CD4-positive, alpha-beta T cell treated with Interleukin-15 for 4 hours (primary cell): Measurements from ENCODE around the gene DNAH3.

Experiments
- DNase-seq: peaks from one replicate; pipeline ENCODE4 v3.0.0-alpha.2; 2020; ENCODE audit warnings: low spot score

DNAH3 gene

DNA sequence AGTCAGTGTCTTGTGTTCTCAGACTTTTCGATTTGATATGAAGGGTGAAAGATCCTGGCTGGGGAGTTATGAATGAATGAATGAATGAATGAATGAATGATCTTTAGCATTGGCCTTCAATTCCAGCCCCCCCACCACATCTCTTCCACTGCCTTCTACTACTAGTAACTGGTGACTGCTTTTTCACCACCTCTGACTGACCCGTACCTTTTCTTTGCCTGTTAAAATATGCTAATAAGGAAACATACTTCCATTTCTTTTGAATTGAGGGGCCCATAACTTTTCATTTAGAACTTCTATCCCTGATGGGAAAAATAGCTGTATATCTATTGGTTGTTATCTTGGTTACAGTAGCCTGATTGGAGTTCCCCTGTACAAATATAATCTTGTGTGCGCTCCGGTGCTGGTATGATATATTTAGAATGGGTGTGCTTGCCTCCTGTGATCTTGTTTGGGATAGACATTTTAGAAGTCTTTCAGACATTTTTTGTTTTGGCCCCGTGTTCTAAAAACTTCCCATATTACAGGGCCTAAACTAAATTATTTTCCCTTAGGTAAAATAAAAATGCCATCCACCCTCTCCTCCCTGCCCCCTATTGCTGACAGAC is 246.6 kb downstream of the DNAH3 start:
- no peak for DNase-seq

DNA sequence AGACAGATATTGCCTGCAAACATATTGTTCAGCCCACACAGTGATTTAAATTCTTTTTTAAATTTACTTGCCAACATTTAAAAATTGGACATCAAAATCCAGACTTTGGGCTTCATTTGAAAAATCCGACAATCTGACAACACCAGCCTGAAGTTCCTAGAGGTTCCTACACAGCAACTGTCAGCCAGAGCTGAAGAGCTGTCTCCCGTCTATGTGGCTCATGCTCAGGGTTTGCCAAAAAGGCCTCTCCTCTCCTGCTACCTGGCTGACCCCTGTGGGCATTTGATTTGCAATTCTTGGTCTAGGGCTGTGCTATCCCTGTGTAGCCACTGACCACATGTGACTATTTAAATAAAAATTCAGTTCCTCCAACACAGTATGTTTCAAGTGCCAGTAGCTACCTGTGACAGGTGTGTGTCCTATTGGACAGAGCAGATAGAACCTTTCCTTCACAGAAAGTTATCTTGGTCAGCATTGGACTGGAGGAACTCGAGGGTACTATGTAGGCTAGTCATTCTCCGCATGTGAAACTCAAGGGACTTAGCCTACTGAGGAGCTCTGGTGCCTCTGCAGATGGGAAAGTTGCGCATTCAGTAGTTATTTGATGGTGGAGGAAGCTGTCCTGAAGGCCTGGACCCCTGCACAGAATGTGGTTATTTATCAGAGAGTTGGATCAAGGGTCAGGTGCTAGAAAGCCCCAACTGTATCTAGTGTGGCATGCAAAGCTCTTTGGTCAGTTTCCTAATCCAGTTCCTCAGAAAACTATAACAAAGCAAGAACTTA is 247.3 kb downstream of the DNAH3 start:
- DNase-seq, result no peak

DNA sequence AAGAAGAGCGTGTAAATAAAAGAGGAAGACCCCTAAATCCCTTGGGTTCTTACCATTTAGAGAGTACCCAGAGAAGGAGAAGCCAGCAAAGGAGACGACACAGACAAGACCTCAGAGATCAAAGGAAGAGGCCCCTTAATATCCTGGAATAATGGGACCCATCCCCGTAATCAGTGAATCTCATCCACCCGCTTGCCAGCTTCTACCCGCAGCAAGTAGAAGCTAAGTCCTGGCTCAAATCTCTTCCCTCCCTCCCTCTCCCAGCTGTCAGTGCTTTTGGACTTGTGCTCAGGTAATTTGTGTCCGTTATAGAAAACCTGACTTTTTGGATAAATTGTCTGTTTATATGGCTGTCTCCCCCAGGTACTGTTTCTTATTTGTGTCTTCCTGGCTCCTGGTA is 248.2 kb downstream of the DNAH3 start:
- no peak for DNase-seq

- peak; percentile 8 for DNase-seq
Measured at GRCh38 chr16:20901436-20902112, 249.1 kb downstream of the DNAH3 start.

DNA sequence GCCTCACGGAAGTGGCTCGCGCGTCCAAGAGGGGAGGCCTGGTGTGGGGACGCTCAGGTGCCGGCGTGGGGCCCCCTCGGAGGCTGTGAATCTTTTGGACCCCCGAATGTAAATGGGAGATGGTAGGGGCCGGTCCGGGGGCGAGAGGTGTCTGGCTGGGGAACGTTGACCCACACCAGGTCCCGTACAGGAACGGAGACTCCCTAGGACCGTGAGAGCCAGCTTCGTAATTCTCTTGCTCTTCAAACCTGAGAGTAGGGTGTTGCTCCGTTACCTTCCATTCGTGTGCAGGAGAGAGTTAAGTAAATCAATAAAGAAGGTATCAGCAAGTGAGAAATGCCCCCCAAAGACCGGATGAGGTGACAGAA is 249.6 kb downstream of the DNAH3 start:
- no peak for DNase-seq

DNA sequence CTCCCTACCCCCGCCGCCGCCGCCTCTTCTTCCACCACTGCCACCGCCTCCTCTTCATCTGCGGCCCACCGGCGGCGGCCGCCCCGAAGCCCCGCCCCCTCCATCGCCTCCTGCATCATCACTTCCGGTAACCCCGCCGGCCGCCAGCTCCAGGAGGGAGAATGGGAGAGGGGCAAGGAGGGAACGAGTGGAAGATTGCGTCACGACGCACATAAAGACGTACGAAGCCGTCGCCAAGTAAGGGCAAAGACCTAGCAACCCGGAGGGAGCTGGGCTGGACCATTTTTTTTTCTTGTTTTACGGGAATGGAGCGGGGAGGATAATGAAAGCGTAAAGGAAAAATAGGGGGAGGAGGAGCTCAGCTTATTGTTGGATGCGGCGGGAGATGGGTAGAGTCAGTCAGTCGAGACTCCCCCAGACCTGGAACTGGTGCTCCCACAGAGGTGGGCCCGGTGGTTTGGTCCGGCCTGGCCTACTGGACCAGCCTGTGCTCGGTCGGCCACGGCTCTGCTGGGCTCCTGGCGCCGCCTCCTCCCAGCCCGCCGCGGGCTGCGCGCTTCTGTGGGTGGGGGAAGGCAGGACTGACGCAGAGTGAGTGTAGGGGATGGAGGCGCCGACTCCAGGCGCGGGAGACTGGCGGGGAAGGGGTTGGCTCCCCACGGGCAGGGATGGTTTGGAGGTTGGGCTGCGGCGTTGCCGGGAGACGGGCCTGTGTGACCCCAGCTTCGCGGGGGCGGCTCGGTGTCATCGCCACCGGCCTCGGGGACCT is 250.2 kb downstream of the DNAH3 start, which contains the start of the genes DCUN1D3 and LYRM1:
Gene DCUN1D3, minus strand, starts transcription at position 60 of the 769 bp plus-strand sequence. CDS start 37,820 bp downstream, outside the sequence.
Gene LYRM1, plus strand, starts transcription at position 473 of the 769 bp plus-strand sequence. CDS start 14,785 bp downstream, outside the sequence.
- DNase-seq, result peak; percentile 88

- DNase-seq, result peak; percentile 21
Measured at GRCh38 chr16:20899477-20900298, 251.0 kb downstream of the DNAH3 start.

DNA sequence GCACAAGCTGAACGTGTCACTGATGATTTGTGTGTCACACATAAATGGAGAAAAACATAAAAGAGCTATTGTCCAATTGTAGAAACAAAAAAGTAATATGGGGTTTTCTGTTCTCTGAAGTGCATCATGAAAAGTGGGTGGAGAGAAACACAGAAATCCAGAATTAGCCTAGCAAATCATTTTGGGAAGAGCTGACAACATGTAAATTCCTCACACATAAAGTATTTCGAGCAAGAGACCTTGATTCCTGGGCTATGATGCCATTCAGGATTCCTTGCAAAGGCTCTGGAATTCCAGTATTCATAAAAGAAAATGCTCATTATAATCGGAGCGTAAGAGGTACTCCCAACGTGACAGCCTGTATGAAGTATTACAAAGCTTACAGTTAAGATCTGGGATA is 251.6 kb downstream of the DNAH3 start:
- no peak for DNase-seq

DNA sequence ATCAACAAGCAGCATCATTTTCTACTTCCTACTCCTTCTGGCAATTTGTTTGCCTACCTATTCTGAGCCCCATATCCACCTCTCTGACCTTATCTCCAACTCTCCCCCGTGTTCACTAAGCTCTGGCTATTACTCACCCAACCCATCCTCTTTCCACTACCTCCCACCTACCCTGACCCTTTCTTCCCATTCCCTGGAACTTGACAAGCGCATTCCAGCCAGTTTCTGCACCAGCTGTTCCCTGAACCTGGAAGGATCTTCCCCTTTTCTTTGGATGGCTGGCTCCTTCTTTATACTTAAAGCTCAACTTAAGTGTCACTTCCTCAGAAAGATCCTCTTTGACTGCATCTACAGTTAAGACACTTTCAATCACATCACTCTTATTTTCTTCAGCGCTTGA is 252.7 kb downstream of the DNAH3 start:
- DNase-seq, result no peak

DNA sequence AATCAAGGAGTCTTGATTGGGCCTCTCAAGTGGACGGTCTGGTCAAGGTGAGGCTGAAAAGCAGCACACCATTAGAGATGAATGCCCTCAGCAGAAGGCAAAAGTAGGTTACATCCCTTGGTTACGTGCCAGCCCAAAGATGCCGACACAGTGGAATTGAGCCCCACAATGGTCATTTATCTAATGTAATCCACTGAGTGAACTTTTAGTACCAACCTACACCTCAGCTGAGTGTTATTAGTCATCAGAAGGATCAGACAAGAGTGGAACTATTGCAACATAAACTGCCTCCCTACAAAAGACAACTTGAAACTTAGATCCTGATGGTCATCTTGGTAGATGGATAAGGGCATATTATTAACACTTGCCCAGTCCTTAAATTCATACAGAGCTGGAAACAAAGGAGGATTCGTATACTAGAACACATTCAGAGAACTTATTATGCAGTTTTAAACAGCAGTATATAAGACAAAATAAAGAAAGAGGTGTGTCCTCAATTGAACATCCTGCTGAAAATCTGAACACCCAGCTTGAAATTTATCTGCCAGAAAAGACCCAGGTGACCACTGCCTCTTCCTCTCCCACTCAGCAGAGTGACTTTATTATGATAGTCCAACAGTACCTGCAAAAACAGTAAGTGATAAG is 253.3 kb downstream of the DNAH3 start:
- no peak for DNase-seq

- no peak for DNase-seq
Measured at GRCh38 chr16:20894388-20894787, 256.3 kb downstream of the DNAH3 start.

GRCh38 chr16:20889625-20890275 is 260.9 kb downstream of the DNAH3 start:
- no peak for DNase-seq

GRCh38 chr16:20887207-20887606 is 263.4 kb downstream of the DNAH3 start:
- no peak for DNase-seq

DNA sequence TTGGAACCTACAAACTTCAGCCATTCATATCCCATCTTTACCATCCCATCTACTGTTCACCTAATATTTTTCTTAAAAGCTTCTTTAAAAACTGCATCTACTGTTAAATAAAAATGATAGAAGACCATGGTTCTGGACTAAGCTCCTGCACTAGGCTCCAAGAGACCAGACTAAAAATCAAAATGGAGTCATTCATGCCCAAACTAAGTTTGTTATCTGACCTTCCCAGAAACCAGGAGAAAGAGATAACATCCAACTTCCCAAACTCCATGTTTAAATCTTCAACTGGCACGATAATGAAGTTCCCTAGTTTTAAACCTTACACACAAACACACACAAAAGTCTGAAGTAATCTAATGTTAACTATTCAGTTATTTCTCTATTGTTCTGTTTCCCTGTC is 264.3 kb downstream of the DNAH3 start:
- DNase-seq, result no peak

DNA sequence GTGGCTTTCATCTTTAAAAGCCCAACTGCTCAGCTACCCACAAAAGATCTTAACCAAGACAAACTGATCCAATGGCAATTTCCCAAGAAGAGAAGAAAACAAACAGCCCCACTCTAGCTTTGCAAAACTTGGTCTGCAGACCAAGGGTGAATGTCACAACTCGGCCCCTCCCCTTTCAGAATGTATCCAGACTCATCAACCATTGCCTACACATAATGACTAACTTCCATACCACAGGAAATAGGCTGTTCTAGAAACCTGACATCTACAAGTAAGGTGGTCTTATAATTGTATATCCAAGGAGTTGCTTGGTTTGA is 266.4 kb downstream of the DNAH3 start:
- no peak for DNase-seq

DNA sequence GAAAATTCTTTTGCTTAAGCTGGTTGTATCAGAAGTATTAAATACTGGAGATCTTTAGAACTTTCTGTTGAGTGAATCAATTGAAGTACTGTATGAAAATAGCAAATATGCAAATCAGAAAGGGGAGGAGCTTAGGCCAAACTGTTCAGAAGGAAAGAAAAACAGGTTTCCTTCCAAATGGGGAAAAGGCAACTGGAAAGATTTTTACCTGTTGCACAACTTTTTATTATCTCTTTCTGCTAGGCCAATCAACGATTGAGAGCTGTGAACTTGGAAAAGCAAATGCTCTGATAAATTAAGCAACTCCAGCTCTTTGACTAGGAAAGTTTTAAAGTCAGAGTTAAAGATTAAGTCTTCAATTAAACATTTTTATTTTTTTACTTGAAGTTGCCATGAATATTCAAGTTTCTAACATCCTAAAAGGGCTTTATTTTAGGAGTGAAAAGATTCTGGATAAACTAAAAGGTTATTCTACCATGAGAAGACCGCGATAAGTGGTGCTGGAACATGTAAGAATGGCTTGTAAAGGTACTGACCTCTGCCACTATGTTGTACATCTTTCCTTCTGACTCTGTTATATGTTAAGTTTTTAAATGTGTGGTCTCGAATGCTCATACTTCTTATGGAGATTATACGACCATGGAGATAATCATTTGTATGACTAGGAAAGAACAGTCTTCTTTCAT is 266.9 kb downstream of the DNAH3 start:
- DNase-seq, result no peak
